SK-N-SH (cell line): Measurements from ENCODE around the gene DTX3. TPM values are rescaled to one million over a fixed set of nuclear protein-coding genes. Genes with fewer than 3 reads are reported as not detected.

Source experiments
- CTCF ChIA-PET: fragments of 300-600, 350-600 bp; formaldehyde crosslinking; extraction: SDS; loops from one replicate; lab custom pipeline; 2021; lab: Yijun Ruan, JAX
- POLR2A ChIA-PET: fragments of 350-600 bp; sonication (Branson Sonifier 250); formaldehyde crosslinking; extraction: SDS; loops from one replicate; lab custom pipeline; 2020; ENCODE audit warnings: antibody characterized with exemption, inconsistent platforms; lab: Yijun Ruan, JAX
- DNase-seq: peaks from one replicate; pipeline ENCODE4 v3.0.0; 2012
- H2AFZ ChIP-seq: fragments of 200-600 bp; sonication (generic); 2 replicates; pipeline ENCODE4 v1.8.1; 2016; ENCODE audit warnings: antibody characterized with exemption, mild to moderate bottlenecking, low read depth
- H3F3A ChIP-seq: fragments of 200-600 bp; sonication (generic); replicated peaks from 2 replicates; pipeline ENCODE3; 2016; ENCODE audit warnings: antibody characterized with exemption, mild to moderate bottlenecking; ENCODE audit not compliant: insufficient read depth
- H3K27ac ChIP-seq, 2 experiments: fragments of 200-500 bp in 1 of 2; fragments of 200-600 bp in 1 of 2; sonication (Bioruptor generic) in 1 of 2; sonication (generic), shearing (Covaris generic) in 1 of 2; 2 replicates each; pipeline versions ENCODE4 v1.5.1 to v1.6.1; 2014 to 2016; ENCODE audit warnings: low read depth in 2 of 2, inconsistent platforms in 1 of 2, low read length in 1 of 2, mild to moderate bottlenecking in 1 of 2, mixed read lengths in 1 of 2
- H3K27me3 ChIP-seq: fragments of 200-600 bp; sonication (generic), shearing (Covaris generic); 2 replicates; pipeline ENCODE4 v1.6.1; 2016; ENCODE audit warnings: mixed run types; ENCODE audit not compliant: insufficient read depth
- H3K36me3 ChIP-seq, 2 experiments: fragments of 200-500 bp in 1 of 2; fragments of 200-600 bp in 1 of 2; sonication (Bioruptor generic) in 1 of 2; sonication (generic) in 1 of 2; replicated peaks in 1 of 2; 2 replicates each; pipeline versions ENCODE3 to v1.5.1; 2014 to 2016; ENCODE audit warnings: low read length in 1 of 2, mild to moderate bottlenecking in 1 of 2; ENCODE audit not compliant: insufficient read depth in 2 of 2, control insufficient read depth in 1 of 2
- H3K4me1 ChIP-seq, 2 experiments: fragments of 200-500 bp in 1 of 2; fragments of 200-600 bp in 1 of 2; sonication (Bioruptor generic) in 1 of 2; sonication (generic), shearing (Covaris generic) in 1 of 2; 2 replicates each; pipeline versions ENCODE4 v1.5.1 to v1.6.1; 2014 to 2016; ENCODE audit warnings: low read depth in 1 of 2, low read length in 1 of 2, mixed run types in 1 of 2; ENCODE audit not compliant: insufficient read depth in 2 of 2, control insufficient read depth in 1 of 2
- H3K4me2 ChIP-seq: fragments of 200-600 bp; sonication (generic), shearing (Covaris generic); 2 replicates; pipeline ENCODE4 v1.6.1; 2017; ENCODE audit warnings: mixed run types
- H3K4me3 ChIP-seq, 2 experiments: fragments of 200-500 bp in 1 of 2; fragments of 200-600 bp in 1 of 2; sonication (Bioruptor generic) in 1 of 2; sonication (generic), shearing (Covaris generic) in 1 of 2; 2 replicates each; pipeline versions ENCODE4 v1.5.1 to v1.8.1; 2014 to 2016; ENCODE audit warnings: low read depth in 2 of 2, inconsistent platforms in 1 of 2, low read length in 1 of 2, mild to moderate bottlenecking in 1 of 2, mixed read lengths in 1 of 2, moderate library complexity in 1 of 2
- H3K79me2 ChIP-seq: fragments of 200-600 bp; sonication (generic); 2 replicates; pipeline ENCODE4 v1.8.1; 2017; ENCODE audit warnings: mild to moderate bottlenecking; ENCODE audit not compliant: insufficient read depth
- H3K9ac ChIP-seq: fragments of 200-600 bp; sonication (generic); 2 replicates; pipeline ENCODE4 v1.6.1; 2017; ENCODE audit warnings: mixed run types
- H3K9me2 ChIP-seq: fragments of 200-600 bp; sonication (generic); 2 replicates; pipeline ENCODE4 v1.6.1; 2017; ENCODE audit warnings: mixed run types
- H3K9me3 ChIP-seq: fragments of 200-600 bp; sonication (generic); 2 replicates; pipeline ENCODE4 v1.6.1; 2017; ENCODE audit warnings: mixed run types, mild to moderate bottlenecking, moderate library complexity
- H4K20me1 ChIP-seq: fragments of 200-600 bp; sonication (generic); 2 replicates; pipeline ENCODE4 v1.6.1; 2017; ENCODE audit warnings: mild to moderate bottlenecking, mixed run types; ENCODE audit not compliant: insufficient read depth
- ELF1 ChIP-seq: IDR thresholded peaks from 2 replicates; pipeline ENCODE4 v1.4.0; 2012
- EP300 ChIP-seq, 2 experiments: IDR thresholded peaks; 2 replicates each; pipeline versions ENCODE4 v1.4.0 to v1.6.1; 2012; ENCODE audit warnings: borderline replicate concordance in 1 of 2, low read depth in 1 of 2, low read length in 1 of 2
- FOXJ3 ChIP-seq: sonication (generic); formaldehyde crosslinking; IDR thresholded peaks from 2 replicates; pipeline ENCODE4 v1.5.1; 2020; ENCODE audit warnings: mild to moderate bottlenecking, missing genetic modification reagents
- FOXM1 ChIP-seq: IDR thresholded peaks from 2 replicates; pipeline ENCODE4 v1.4.0; 2012; ENCODE audit warnings: low read depth, mild to moderate bottlenecking
- GABPA ChIP-seq: IDR thresholded peaks from 2 replicates; pipeline ENCODE4 v1.4.0; 2012; ENCODE audit warnings: low read depth, mild to moderate bottlenecking
- JUND ChIP-seq: IDR thresholded peaks from 2 replicates; pipeline ENCODE4 v1.4.0; 2012
- MAX ChIP-seq: IDR thresholded peaks from 2 replicates; pipeline ENCODE4 v1.4.0; 2012; ENCODE audit warnings: low read depth
- MEF2A ChIP-seq: IDR thresholded peaks from 2 replicates; pipeline ENCODE4 v1.4.0; 2012; ENCODE audit warnings: low read depth, borderline replicate concordance
- MXI1 ChIP-seq: IDR thresholded peaks from 2 replicates; pipeline ENCODE4 v1.6.1; 2012; ENCODE audit warnings: mild to moderate bottlenecking, low read depth, low read length, improper control_type of control experiment
- NRF1 ChIP-seq: IDR thresholded peaks from 2 replicates; pipeline ENCODE4 v1.6.1; 2012; ENCODE audit warnings: low read depth, mild to moderate bottlenecking, low read length
- POLR2AphosphoS5 ChIP-seq: IDR thresholded peaks from 2 replicates; pipeline ENCODE4 v1.6.1; 2012; ENCODE audit warnings: low read depth, low read length
- RAD21 ChIP-seq: IDR thresholded peaks from 2 replicates; pipeline ENCODE4 v1.6.1; 2012; ENCODE audit warnings: mild to moderate bottlenecking, low read length
- RXRA ChIP-seq: IDR thresholded peaks from 2 replicates; pipeline ENCODE4 v1.4.0; 2012; ENCODE audit warnings: low read depth, mild to moderate bottlenecking, borderline replicate concordance
- SIN3A ChIP-seq: IDR thresholded peaks from 2 replicates; pipeline ENCODE4 v1.6.1; 2012; ENCODE audit warnings: low read depth, mild to moderate bottlenecking, low read length, moderate library complexity, borderline replicate concordance
- SMC3 ChIP-seq: IDR thresholded peaks from 2 replicates; pipeline ENCODE4 v1.6.1; 2012; ENCODE audit warnings: low read depth, low read length, improper control_type of control experiment
- TCF12 ChIP-seq: IDR thresholded peaks from 2 replicates; pipeline ENCODE4 v1.4.0; 2012
- TEAD4 ChIP-seq: IDR thresholded peaks from 2 replicates; pipeline ENCODE4 v1.4.0; 2012; ENCODE audit warnings: mild to moderate bottlenecking, borderline replicate concordance; ENCODE audit not compliant: insufficient read depth
- USF1 ChIP-seq: IDR thresholded peaks from 2 replicates; pipeline ENCODE4 v1.4.0; 2012; ENCODE audit warnings: low read depth, borderline replicate concordance
- USF2 ChIP-seq: fragments of 150-350 bp; IDR thresholded peaks from 2 replicates; pipeline ENCODE4 v1.6.1; 2017; ENCODE audit warnings: antibody characterized with exemption, low read length, low read depth, borderline replicate concordance
- YY1 ChIP-seq: IDR thresholded peaks from 2 replicates; pipeline ENCODE4 v1.4.0; 2012; ENCODE audit warnings: low read depth, mild to moderate bottlenecking
- WGBS: methylation state at CpG from one replicate; pipeline ENCODE4 v1.1.6; 2017; ENCODE audit warnings: low lambda C conversion rate; 5-methylcytosine and 5-hydroxymethylcytosine counted together
- polyA plus RNA-seq, 3 experiments: library from polyadenylated mRNA; depleted of rRNA; stranded (reverse); fragments of >200 nt; gene quantifications; 2 replicates each; pipeline ENCODE4 v1.2.3, GENCODE V29; 2012
- TF ChIP-seq, protein P1 (sequence below): IDR thresholded peaks from 2 replicates; pipeline ENCODE4 v1.4.0; 2012; ENCODE audit warnings: low read depth, borderline replicate concordance

DTX3 gene
- polyA plus RNA-seq, 1 of the 3 experiments (the other 2 are of a cell fraction) = 61.2 TPM

GRCh38 chr12:57579677-57580465 is 24.8 kb upstream of the DTX3 start:
- H3K4me2 ChIP-seq = no peak overlapping the region
- H3K9ac ChIP-seq = no peak overlapping the region
- H3K36me3 ChIP-seq = peaks cover 35 to 84% of the 10 kb centered on the region in 2 experiments
- no peaks in the 10 kb centered on the region for H3K27me3 ChIP-seq
- H3K9me3 ChIP-seq = no peaks in the 10 kb centered on the region
- ChIA-PET CTCF (interaction anchor here (0.8 to 7.6 kb wide), 7 partner anchors 9 to 155 kb away, joined by 4 to 298 read pairs (median 85); partner anchors contain the start of genes B4GALNT1 and PIP4K2C), POLR2A (no interaction called here)
- no peak overlapping the region for H3K27ac ChIP-seq
- H3K9me2 ChIP-seq = no peaks in the 10 kb centered on the region
- TF ChIP-seq MXI1 = no peak
- no peak for TF ChIP-seq SMC3
- no peak for TF ChIP-seq ELF1
- no peak for TF ChIP-seq RXRA
- no peak for TF ChIP-seq POLR2AphosphoS5
- no peak for TF ChIP-seq NRF1
- TF ChIP-seq MAX = no peak
- no peak for TF ChIP-seq FOXM1
- TF ChIP-seq USF1 = no peak
- no peak for TF ChIP-seq RAD21
- no peak for TF ChIP-seq EP300 (IDR thresholded peaks at IDR 0.05; ENCODE audit: borderline replicate concordance in 1 of 2, low read depth in 1 of 2, low read length in 1 of 2)
- TF ChIP-seq SIN3A = no peak
- TF ChIP-seq USF2 = no peak
- H4K20me1 ChIP-seq = no peaks in the 10 kb centered on the region
- no peak overlapping the region for H3K4me3 ChIP-seq
- no peak overlapping the region for H2AFZ ChIP-seq
- H3K4me1 ChIP-seq = no peaks in the 10 kb centered on the region
- 88% methylated on average over 8 of the region's 8 CpGs for WGBS
- DNase-seq = no peak
- H3F3A ChIP-seq = no peaks in the 10 kb centered on the region
- no peaks in the 10 kb centered on the region for H3K79me2 ChIP-seq

DNA sequence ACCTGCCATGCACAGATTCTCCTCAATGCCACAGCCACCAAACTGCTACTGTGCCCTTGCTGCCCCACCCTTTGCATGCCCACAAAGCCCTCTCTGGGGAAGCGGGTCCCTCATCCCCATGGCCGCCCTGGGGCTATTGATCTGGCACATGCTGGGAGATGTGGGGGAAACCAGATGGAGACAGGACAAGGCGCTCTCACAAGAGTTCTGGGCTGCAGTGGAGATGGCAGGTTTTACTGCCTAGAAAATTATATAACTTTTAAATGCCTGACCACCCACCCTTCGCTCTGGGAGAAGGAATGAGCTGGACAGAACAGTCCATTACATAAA is 24.2 kb upstream of the DTX3 start:
- Histone ChIP-seq H3K9ac (no peak overlapping the region), H3K4me3 (no peak overlapping the region), H3K4me2 (no peak overlapping the region), H3K9me3 (no peaks in the 10 kb centered on the region), H3K4me1 (no peaks in the 10 kb centered on the region), H3K36me3 (peaks cover 30 to 82% of the 10 kb centered on the region in 2 experiments), H3K27me3 (no peaks in the 10 kb centered on the region), H3K9me2 (no peaks in the 10 kb centered on the region), H3F3A (no peaks in the 10 kb centered on the region), H3K79me2 (no peaks in the 10 kb centered on the region), H4K20me1 (no peaks in the 10 kb centered on the region), H3K27ac (no peak overlapping the region), H2AFZ (no peak overlapping the region)
- DNase-seq = peak; percentile 25
- ChIA-PET POLR2A (no interaction called here), CTCF (interaction anchor here (0.8 to 7.6 kb wide), 8 partner anchors 9 to 155 kb away, joined by 4 to 298 read pairs (median 75); partner anchors contain the start of genes B4GALNT1, DTX3 and PIP4K2C)
- 88% methylated on average over 4 of the region's 4 CpGs for WGBS
- no peak for TF ChIP-seq YY1
- no peak for TF ChIP-seq USF1
- no peak for TF ChIP-seq GABPA
- no peak for TF ChIP-seq FOXJ3 (CRISPR knock-in tag)
- no peak for TF ChIP-seq FOXM1
- TF ChIP-seq ELF1 = no peak
- TF ChIP-seq MEF2A = no peak
- no peak for TF ChIP-seq TCF12
- no peak for TF ChIP-seq TEAD4
- no peak for TF ChIP-seq SIN3A
- TF ChIP-seq, protein P1, sequence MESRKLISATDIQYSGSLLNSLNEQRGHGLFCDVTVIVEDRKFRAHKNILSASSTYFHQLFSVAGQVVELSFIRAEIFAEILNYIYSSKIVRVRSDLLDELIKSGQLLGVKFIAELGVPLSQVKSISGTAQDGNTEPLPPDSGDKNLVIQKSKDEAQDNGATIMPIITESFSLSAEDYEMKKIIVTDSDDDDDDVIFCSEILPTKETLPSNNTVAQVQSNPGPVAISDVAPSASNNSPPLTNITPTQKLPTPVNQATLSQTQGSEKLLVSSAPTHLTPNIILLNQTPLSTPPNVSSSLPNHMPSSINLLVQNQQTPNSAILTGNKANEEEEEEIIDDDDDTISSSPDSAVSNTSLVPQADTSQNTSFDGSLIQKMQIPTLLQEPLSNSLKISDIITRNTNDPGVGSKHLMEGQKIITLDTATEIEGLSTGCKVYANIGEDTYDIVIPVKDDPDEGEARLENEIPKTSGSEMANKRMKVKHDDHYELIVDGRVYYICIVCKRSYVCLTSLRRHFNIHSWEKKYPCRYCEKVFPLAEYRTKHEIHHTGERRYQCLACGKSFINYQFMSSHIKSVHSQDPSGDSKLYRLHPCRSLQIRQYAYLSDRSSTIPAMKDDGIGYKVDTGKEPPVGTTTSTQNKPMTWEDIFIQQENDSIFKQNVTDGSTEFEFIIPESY = no peak
- no peak for TF ChIP-seq JUND
- no peak for TF ChIP-seq NRF1
- TF ChIP-seq RAD21 = no peak
- TF ChIP-seq USF2 = no peak
- no peak for TF ChIP-seq RXRA
